Activated CD4-positive, alpha-beta T cell treated with anti-CD3 and anti-CD28 coated beads, Interleukin-2, amount 10 ng/mL, durations not matched to agents 24 days and 14 days (primary cell): ENCODE measurements around the gene NGB. TPM values are rescaled to one million over a fixed set of nuclear protein-coding genes. Genes with fewer than 3 reads are reported as not detected.
"Not testable (repeated sequence)": the region's sequence is repeated elsewhere in the genome, so short reads cannot be mapped to it uniquely, and the experiment has no call there.

ENCODE experiments used
- DNase-seq: peaks from one replicate; pipeline ENCODE4 v3.0.0; 2022
- H3K27ac Mint-ChIP-seq: one replicate; pipeline ENCODE4 v1.8.0; 2022; ENCODE audit warnings: mild to moderate bottlenecking, mixed read lengths
- H3K27me3 Mint-ChIP-seq: one replicate; pipeline ENCODE4 v1.8.0; 2022; ENCODE audit warnings: mixed read lengths
- H3K36me3 Mint-ChIP-seq: one replicate; pipeline ENCODE4 v1.8.0; 2022; ENCODE audit warnings: low read depth, mild to moderate bottlenecking, mixed read lengths
- H3K4me1 Mint-ChIP-seq: one replicate; pipeline ENCODE4 v1.8.0; 2021; ENCODE audit warnings: mixed read lengths
- H3K4me3 Mint-ChIP-seq: one replicate; pipeline ENCODE4 v1.8.0; 2022; ENCODE audit warnings: mild to moderate bottlenecking, moderate library complexity, mixed read lengths
- H3K9me3 Mint-ChIP-seq: one replicate; pipeline ENCODE4 v1.8.0; 2021; ENCODE audit warnings: mixed read lengths
- intact Hi-C: fragments of 100-400 bp; cut with micrococcal nuclease; formaldehyde crosslinking; loops from one replicate; pipeline ENCODE4 v1.15.1; 2023
- total RNA-seq: library from RNA; stranded (reverse); gene quantifications from 2 replicates; pipeline ENCODE4 v1.2.3, GENCODE V29; 2022

The NGB gene
- total RNA-seq, result not detected in 2 replicates

- Mint-ChIP-seq H3K27me3 (peaks cover 37% of the 10 kb centered on the region), H3K4me1 (no peaks in the 10 kb centered on the region), H3K36me3 (no peaks in the 10 kb centered on the region), H3K9me3 (peaks cover 3% of the 10 kb centered on the region), H3K4me3 (no peak within 1 kb of the TSS), H3K27ac (no peak within 1 kb of the TSS)
- no peak for DNase-seq
- intact Hi-C loops, result no loop called here
Observed at GRCh38 chr14:77271113-77271710, at the start of gene NGB. Gene NGB (minus strand): TSS chr14:77271206. CDS start chr14:77270937, 269 bp downstream.

- peak within 1 kb of the TSS; percentile 99 for H3K27ac Mint-ChIP-seq
- intact Hi-C loops, result loop anchor here (1.0 to 5.0 kb wide), 6 partner anchors 232 to 1660 kb away; partner anchors contain the start of genes ADCK1, ERG28, SNW1 and SPTLC2
- no peaks in the 10 kb centered on the region for H3K36me3 Mint-ChIP-seq
- peaks cover 14% of the 10 kb centered on the region for H3K4me1 Mint-ChIP-seq
- peak within 1 kb of the TSS; percentile 96 for H3K4me3 Mint-ChIP-seq
- no peaks in the 10 kb centered on the region for H3K9me3 Mint-ChIP-seq
- no peaks in the 10 kb centered on the region for H3K27me3 Mint-ChIP-seq
- DNase-seq, result peak; percentile 98
Observed at GRCh38 chr14:77320238-77320935, 49.4 kb upstream of the NGB start, which contains the start of gene POMT2. Gene POMT2 (minus strand): TSS chr14:77320883. CDS start chr14:77320681, 202 bp downstream.

- H3K9me3 Mint-ChIP-seq, result no peaks in the 10 kb centered on the region
- H3K4me3 Mint-ChIP-seq, result peak overlapping the region; percentile 17
- DNase-seq, result peak; percentile 56
- no peak overlapping the region for H3K27ac Mint-ChIP-seq
- H3K27me3 Mint-ChIP-seq, result no peaks in the 10 kb centered on the region
- intact Hi-C loops, result no loop called here
- H3K4me1 Mint-ChIP-seq, result peaks cover 14% of the 10 kb centered on the region
- no peaks in the 10 kb centered on the region for H3K36me3 Mint-ChIP-seq
Observed at GRCh38 chr14:77319422-77319821, 48.4 kb upstream of the NGB start.

GRCh38 chr14:77318756-77319155 is 47.8 kb upstream of the NGB start:
- DNase-seq, H3K4me3 Mint-ChIP-seq, H3K27ac Mint-ChIP-seq, intact Hi-C loops, H3K9me3 Mint-ChIP-seq, H3K36me3 Mint-ChIP-seq, H3K27me3 Mint-ChIP-seq: not testable (repeated sequence)
- peaks cover 14% of the 10 kb centered on the region for H3K4me1 Mint-ChIP-seq

GRCh38 chr14:77318006-77318553 is 47.1 kb upstream of the NGB start:
- intact Hi-C loops, result no loop called here
- Mint-ChIP-seq H3K27ac (no peak overlapping the region), H3K36me3 (no peaks in the 10 kb centered on the region), H3K27me3 (no peaks in the 10 kb centered on the region), H3K4me1 (peaks cover 14% of the 10 kb centered on the region), H3K4me3 (no peak overlapping the region), H3K9me3 (no peaks in the 10 kb centered on the region)
- DNase-seq, result no peak

GRCh38 chr14:77316872-77317301 is 45.9 kb upstream of the NGB start:
- intact Hi-C loops, result loop anchor here (1.0 kb wide), 3 partner anchors 14 to 219 kb away; partner anchors contain the start of gene CIPC
- H3K27ac Mint-ChIP-seq, result no peak overlapping the region
- no peaks in the 10 kb centered on the region for H3K27me3 Mint-ChIP-seq
- H3K9me3 Mint-ChIP-seq, result no peaks in the 10 kb centered on the region
- H3K4me1 Mint-ChIP-seq, result peaks cover 9% of the 10 kb centered on the region
- no peak overlapping the region for H3K4me3 Mint-ChIP-seq
- no peaks in the 10 kb centered on the region for H3K36me3 Mint-ChIP-seq
- DNase-seq, result peak; percentile 55

- Mint-ChIP-seq H3K27me3 (no peaks in the 10 kb centered on the region), H3K36me3 (no peaks in the 10 kb centered on the region), H3K4me1 (peaks cover 8% of the 10 kb centered on the region), H3K9me3 (no peaks in the 10 kb centered on the region), H3K4me3 (no peak overlapping the region), H3K27ac (no peak overlapping the region)
- intact Hi-C loops, result loop anchor here (1.0 kb wide), 3 partner anchors 13 to 218 kb away; partner anchors contain the start of gene CIPC
- no peak for DNase-seq
Observed at GRCh38 chr14:77316195-77316505, 45.1 kb upstream of the NGB start.

- Mint-ChIP-seq H3K9me3 (no peaks in the 10 kb centered on the region), H3K4me1 (peaks cover 4% of the 10 kb centered on the region), H3K27ac (no peak overlapping the region), H3K4me3 (no peak overlapping the region), H3K36me3 (no peaks in the 10 kb centered on the region), H3K27me3 (no peaks in the 10 kb centered on the region)
- intact Hi-C loops, result no loop called here
- DNase-seq, result no peak
Observed at GRCh38 chr14:77314539-77315457, 43.8 kb upstream of the NGB start.

GRCh38 chr14:77314043-77314442 is 43.0 kb upstream of the NGB start:
- Mint-ChIP-seq H3K4me3 (no peak overlapping the region), H3K4me1 (peaks cover under 1% of the 10 kb centered on the region), H3K27me3 (no peaks in the 10 kb centered on the region), H3K9me3 (no peaks in the 10 kb centered on the region), H3K27ac (no peak overlapping the region), H3K36me3 (no peaks in the 10 kb centered on the region)
- intact Hi-C loops, result no loop called here
- DNase-seq, result no peak

GRCh38 chr14:77313371-77313770 is 42.4 kb upstream of the NGB start:
- H3K27me3 Mint-ChIP-seq, result no peaks in the 10 kb centered on the region
- no peaks in the 10 kb centered on the region for H3K36me3 Mint-ChIP-seq
- H3K27ac Mint-ChIP-seq, result no peak overlapping the region
- intact Hi-C loops, result no loop called here
- no peak overlapping the region for H3K4me3 Mint-ChIP-seq
- no peaks in the 10 kb centered on the region for H3K9me3 Mint-ChIP-seq
- no peak for DNase-seq
- H3K4me1 Mint-ChIP-seq, result no peaks in the 10 kb centered on the region

- Mint-ChIP-seq H3K27ac (no peak overlapping the region), H3K4me3 (no peak overlapping the region), H3K36me3 (no peaks in the 10 kb centered on the region), H3K4me1 (peaks cover 6% of the 10 kb centered on the region), H3K27me3 (no peaks in the 10 kb centered on the region), H3K9me3 (no peaks in the 10 kb centered on the region)
- DNase-seq, result no peak
- intact Hi-C loops, result no loop called here
Observed at GRCh38 chr14:77311217-77311616, 40.2 kb upstream of the NGB start.

- intact Hi-C loops, result no loop called here
- H3K27ac Mint-ChIP-seq, result no peak overlapping the region
Observed at GRCh38 chr14:77310026-77310425, 39.0 kb upstream of the NGB start.

GRCh38 chr14:77309131-77309530 is 38.1 kb upstream of the NGB start:
- Mint-ChIP-seq H3K27me3 (no peaks in the 10 kb centered on the region), H3K36me3 (peaks cover 2% of the 10 kb centered on the region), H3K9me3 (no peaks in the 10 kb centered on the region), H3K4me3 (no peak overlapping the region), H3K4me1 (peaks cover 15% of the 10 kb centered on the region), H3K27ac (no peak overlapping the region)
- intact Hi-C loops, result no loop called here
- DNase-seq, result no peak

More at GRCh38 chr14:77310026-77310425, 39.0 kb upstream of the NGB start:
- H3K9me3 Mint-ChIP-seq, result no peaks in the 10 kb centered on the region
- DNase-seq, result no peak
- no peaks in the 10 kb centered on the region for H3K36me3 Mint-ChIP-seq
- H3K4me1 Mint-ChIP-seq, result peaks cover 9% of the 10 kb centered on the region
- H3K27me3 Mint-ChIP-seq, result no peaks in the 10 kb centered on the region
- H3K4me3 Mint-ChIP-seq, result no peak overlapping the region
